ENCODE data around the gene COL1A1.

COL1A1 gene

GRCh38 chr17:50201276-50201854, at the start of gene COL1A1:
Gene COL1A1, minus strand, starts transcription at chr17:50201631. Its CDS starts 118 bp downstream, at chr17:50201513.
- in situ Hi-C loops (cut with MboI; ENCODE audit: low sequenced_read_pairs, unreplicated experiment), result no loop called here
- no peak for TF ChIP-seq CTCF (IDR thresholded peaks at IDR 0.05; ENCODE audit: borderline replicate concordance, control extremely low read depth, extremely low read depth, insufficient read depth, missing control alignments)
- DNase-seq (ENCODE audit: low spot score), result no peak

GRCh38 chr17:50248255-50248654, 46.8 kb upstream of the COL1A1 start:
- in situ Hi-C loops (cut with MboI; ENCODE audit: low sequenced_read_pairs, unreplicated experiment), result no loop called here
- no peak for TF ChIP-seq CTCF (IDR thresholded peaks at IDR 0.05; ENCODE audit: borderline replicate concordance, control extremely low read depth, extremely low read depth, insufficient read depth, missing control alignments)
- DNase-seq (ENCODE audit: low spot score), result no peak

GRCh38 chr17:50244771-50245170, 43.3 kb upstream of the COL1A1 start:
- in situ Hi-C loops (cut with MboI; ENCODE audit: low sequenced_read_pairs, unreplicated experiment), result no loop called here
- no peak for DNase-seq (ENCODE audit: low spot score)
- TF ChIP-seq CTCF (IDR thresholded peaks at IDR 0.05; ENCODE audit: borderline replicate concordance, control extremely low read depth, extremely low read depth, insufficient read depth, missing control alignments), result no peak

GRCh38 chr17:50241431-50241830, 40.0 kb upstream of the COL1A1 start:
- no peak for TF ChIP-seq CTCF (IDR thresholded peaks at IDR 0.05; ENCODE audit: borderline replicate concordance, control extremely low read depth, extremely low read depth, insufficient read depth, missing control alignments)
- in situ Hi-C loops (cut with MboI; ENCODE audit: low sequenced_read_pairs, unreplicated experiment), result no loop called here
- DNase-seq (ENCODE audit: low spot score), result no peak

DNA sequence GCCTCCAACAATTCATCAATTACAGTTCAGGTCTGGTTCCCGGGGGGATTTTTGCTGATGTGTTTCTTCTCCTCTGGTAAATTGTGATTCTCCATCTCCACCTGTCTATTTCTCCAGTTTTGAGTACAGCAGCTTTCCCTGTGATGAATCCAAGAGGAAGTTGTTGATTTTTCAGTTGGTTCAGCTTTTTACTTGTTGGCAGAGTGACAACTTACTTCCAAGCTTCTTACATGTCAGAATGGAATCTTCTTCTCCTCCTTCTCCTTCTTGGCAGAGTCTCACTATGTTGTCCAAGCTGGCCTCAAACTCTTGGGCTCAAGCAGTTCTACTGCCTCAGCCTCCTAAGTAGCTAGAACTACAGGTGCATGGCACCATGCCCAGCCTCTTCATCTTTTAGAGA, 39.4 kb upstream of the COL1A1 start:
- DNase-seq (ENCODE audit: low spot score), result no peak
- in situ Hi-C loops (cut with MboI; ENCODE audit: low sequenced_read_pairs, unreplicated experiment), result no loop called here
- no peak for TF ChIP-seq CTCF (IDR thresholded peaks at IDR 0.05; ENCODE audit: borderline replicate concordance, control extremely low read depth, extremely low read depth, insufficient read depth, missing control alignments)

DNA sequence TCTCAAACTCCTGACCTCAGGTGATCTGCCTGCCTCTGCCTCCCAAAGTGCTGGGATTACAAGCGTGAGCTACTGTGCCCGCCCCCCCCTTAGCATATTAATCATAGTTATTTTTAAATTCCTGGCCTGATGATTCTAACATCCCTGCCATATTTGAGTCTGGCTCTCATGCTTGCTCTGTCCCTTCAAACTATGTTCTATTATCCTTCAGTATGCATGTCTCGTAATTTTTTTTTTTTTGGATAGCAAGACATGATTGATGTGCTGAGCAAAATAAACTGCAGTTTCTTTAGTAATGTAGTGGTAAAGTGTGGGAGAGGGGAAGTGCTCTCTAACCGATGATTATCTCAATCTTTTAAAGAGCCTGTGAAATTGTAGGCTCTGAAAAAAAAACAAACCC, 38.5 kb upstream of the COL1A1 start:
- no peak for DNase-seq (ENCODE audit: low spot score)
- in situ Hi-C loops (cut with MboI; ENCODE audit: low sequenced_read_pairs, unreplicated experiment), result no loop called here
- TF ChIP-seq CTCF (IDR thresholded peaks at IDR 0.05; ENCODE audit: borderline replicate concordance, control extremely low read depth, extremely low read depth, insufficient read depth, missing control alignments), result no peak

Data from GM13976 (cell line).